HEK293 (cell line): ENCODE results near the gene IBA57.

Experiments
- CTCF ChIA-PET: fragments of 350-600 bp; formaldehyde crosslinking; extraction: SDS; loops from one replicate; lab custom pipeline; 2021; ENCODE audit warnings: antibody characterized with exemption; lab: Yijun Ruan, JAX
- POLR2A ChIA-PET: fragments of 300-600 bp; formaldehyde crosslinking; extraction: SDS; loops from one replicate; lab custom pipeline; 2020; ENCODE audit warnings: antibody characterized with exemption, inconsistent platforms; lab: Yijun Ruan, JAX
- H3K27ac ChIP-seq: fragments of 200-500 bp; sonication (Bioruptor generic); 2 replicates; pipeline ENCODE4 v1.5.1; 2014; ENCODE audit warnings: low read depth, low read length, control low read depth, inconsistent platforms; ENCODE audit errors: extremely low read depth
- H3K36me3 ChIP-seq, 2 experiments: fragments of 200-500 bp in 1 of 2; sonication (Bioruptor generic) in 1 of 2; 1 replicate in 1 of 2; 2 replicates in 1 of 2; pipeline ENCODE4 v1.5.1; 2014 to 2017; ENCODE audit warnings: inconsistent platforms in 2 of 2, low read length in 2 of 2; ENCODE audit not compliant: control insufficient read depth in 2 of 2, insufficient read depth in 1 of 2
- H3K4me1 ChIP-seq: fragments of 200-500 bp; sonication (Bioruptor generic); 2 replicates; pipeline ENCODE4 v1.5.1; 2014; ENCODE audit warnings: mild to moderate bottlenecking, low read length, inconsistent platforms; ENCODE audit not compliant: control insufficient read depth, insufficient read depth
- H3K4me3 ChIP-seq: 2 replicates; pipeline ENCODE4 v1.5.1; 2011; ENCODE audit warnings: low read depth, mild to moderate bottlenecking, control low read depth, low read length, moderate library complexity
- H3K9me3 ChIP-seq: fragments of 200-500 bp; sonication (Bioruptor generic); 2 replicates; pipeline ENCODE4 v1.5.1; 2014; ENCODE audit warnings: low read depth, low read length, inconsistent platforms; ENCODE audit not compliant: control insufficient read depth, insufficient read depth
- CTCF ChIP-seq: fragments of 450-650 bp; formaldehyde crosslinking; IDR thresholded peaks from 2 replicates; pipeline ENCODE4 v1.5.1; 2016; ENCODE audit warnings: missing biosample characterization, missing genetic modification characterization
- GLI4 ChIP-seq: fragments of 450-650 bp; formaldehyde crosslinking; IDR thresholded peaks from 2 replicates; pipeline ENCODE4 v1.5.1; 2016; ENCODE audit warnings: missing biosample characterization, missing genetic modification characterization
- GLIS2 ChIP-seq: fragments of 450-650 bp; formaldehyde crosslinking; IDR thresholded peaks from 2 replicates; pipeline ENCODE4 v1.5.1; 2016; ENCODE audit warnings: missing biosample characterization, missing genetic modification characterization
- HOXA7 ChIP-seq: sonication (generic); formaldehyde crosslinking; IDR thresholded peaks from 2 replicates; pipeline ENCODE4 v1.8.1; 2022; ENCODE audit warnings: missing genetic modification reagents, borderline replicate concordance
- KLF8 ChIP-seq: fragments of 450-650 bp; formaldehyde crosslinking; IDR thresholded peaks from 2 replicates; pipeline ENCODE4 v1.5.1; 2016; ENCODE audit warnings: missing biosample characterization, missing genetic modification characterization
- OVOL3 ChIP-seq: fragments of 450-650 bp; formaldehyde crosslinking; IDR thresholded peaks from 2 replicates; pipeline ENCODE4 v1.5.1; 2016; ENCODE audit warnings: missing biosample characterization, missing genetic modification characterization
- SETDB1 ChIP-seq: IDR thresholded peaks from one replicate; pipeline ENCODE4 v1.6.1; 2017; ENCODE audit warnings: mild to moderate bottlenecking, low read length, moderate library complexity, mixed read lengths; ENCODE audit not compliant: insufficient read length
- SP2 ChIP-seq: fragments of 450-650 bp; formaldehyde crosslinking; IDR thresholded peaks from 2 replicates; pipeline ENCODE4 v1.5.1; 2016; ENCODE audit warnings: missing biosample characterization, missing genetic modification characterization
- TSHZ1 ChIP-seq: fragments of 450-650 bp; formaldehyde crosslinking; IDR thresholded peaks from 2 replicates; pipeline ENCODE4 v1.5.1; 2016; ENCODE audit warnings: missing biosample characterization, missing genetic modification characterization, borderline replicate concordance
- ZBTB48 ChIP-seq: fragments of 450-650 bp; formaldehyde crosslinking; IDR thresholded peaks from 2 replicates; pipeline ENCODE4 v1.5.1; 2016; ENCODE audit warnings: missing biosample characterization, missing genetic modification characterization
- ZNF121 ChIP-seq: fragments of 450-650 bp; formaldehyde crosslinking; IDR thresholded peaks from 2 replicates; pipeline ENCODE4 v1.5.1; 2016; ENCODE audit warnings: missing biosample characterization, missing genetic modification characterization
- ZNF132 ChIP-seq: fragments of 450-650 bp; formaldehyde crosslinking; IDR thresholded peaks from 2 replicates; pipeline ENCODE4 v1.5.1; 2017; ENCODE audit warnings: missing biosample characterization, missing genetic modification characterization, borderline replicate concordance
- ZNF175 ChIP-seq: fragments of 450-650 bp; formaldehyde crosslinking; IDR thresholded peaks from 2 replicates; pipeline ENCODE4 v1.5.1; 2016; ENCODE audit warnings: missing biosample characterization, missing genetic modification characterization
- ZNF23 ChIP-seq: fragments of 450-650 bp; formaldehyde crosslinking; IDR thresholded peaks from 2 replicates; pipeline ENCODE4 v1.5.1; 2016; ENCODE audit warnings: missing biosample characterization, missing genetic modification characterization, borderline replicate concordance
- ZNF24 ChIP-seq: fragments of 450-650 bp; formaldehyde crosslinking; IDR thresholded peaks from 2 replicates; pipeline ENCODE4 v1.5.1; 2016; ENCODE audit warnings: missing biosample characterization, missing genetic modification characterization
- ZNF26 ChIP-seq: fragments of 450-650 bp; formaldehyde crosslinking; IDR thresholded peaks from 2 replicates; pipeline ENCODE4 v1.5.1; 2016; ENCODE audit warnings: missing biosample characterization, missing genetic modification characterization
- ZNF302 ChIP-seq: fragments of 450-650 bp; formaldehyde crosslinking; IDR thresholded peaks from 2 replicates; pipeline ENCODE4 v1.5.1; 2016; ENCODE audit warnings: missing biosample characterization, missing genetic modification characterization, low read depth
- ZNF362 ChIP-seq: fragments of 450-650 bp; formaldehyde crosslinking; IDR thresholded peaks from 2 replicates; pipeline ENCODE4 v1.5.1; 2016; ENCODE audit warnings: missing biosample characterization, missing genetic modification characterization
- ZNF488 ChIP-seq: fragments of 450-650 bp; formaldehyde crosslinking; IDR thresholded peaks from 2 replicates; pipeline ENCODE4 v1.5.1; 2016; ENCODE audit warnings: missing biosample characterization, missing genetic modification characterization
- ZNF654 ChIP-seq: fragments of 450-650 bp; formaldehyde crosslinking; IDR thresholded peaks from 2 replicates; pipeline ENCODE4 v1.5.1; 2016; ENCODE audit warnings: low read depth, missing biosample characterization, missing genetic modification characterization
- ZNF704 ChIP-seq: fragments of 450-650 bp; formaldehyde crosslinking; IDR thresholded peaks from 2 replicates; pipeline ENCODE4 v1.5.1; 2016; ENCODE audit warnings: missing biosample characterization, missing genetic modification characterization
- ZNF837 ChIP-seq: fragments of 450-650 bp; formaldehyde crosslinking; IDR thresholded peaks from 2 replicates; pipeline ENCODE4 v1.5.1; 2016; ENCODE audit warnings: missing biosample characterization, missing genetic modification characterization
- ZSCAN16 ChIP-seq: fragments of 450-650 bp; formaldehyde crosslinking; IDR thresholded peaks from 2 replicates; pipeline ENCODE4 v1.5.1; 2016; ENCODE audit warnings: missing biosample characterization, missing genetic modification characterization

The IBA57 gene

GRCh38 chr1:228180271-228180958 lies 14.8 kb downstream of the IBA57 start:
- Histone ChIP-seq H3K4me3 (no peak overlapping the region), H3K4me1 (no peaks in the 10 kb centered on the region), H3K9me3 (no peaks in the 10 kb centered on the region), H3K27ac (no peak overlapping the region), H3K36me3 (no peaks in the 10 kb centered on the region)
- ChIA-PET POLR2A (interaction anchor here (0.6 kb wide), 1 partner anchor 1476 kb away, joined by 3 read pairs; no protein-coding TSS in a partner anchor), CTCF (interaction anchor here (0.6 to 2.0 kb wide), 7 partner anchors 9 to 1437 kb away, joined by 3 to 9 read pairs (median 5); partner anchors contain the start of gene IBA57)
- no peak for TF ChIP-seq SP2 (tag by site-specific recombination)
- no peak for TF ChIP-seq ZNF488 (tag by site-specific recombination)
- no peak for TF ChIP-seq ZNF654
- TF ChIP-seq HOXA7, result no peak
- no peak for TF ChIP-seq TSHZ1 (tag by site-specific recombination)
- TF ChIP-seq CTCF (tag by site-specific recombination), result 0 out of 2 replicates have a peak, but pooled peaks have one; percentile 13
- no peak for TF ChIP-seq GLI4 (tag by site-specific recombination)
- TF ChIP-seq ZNF704 (tag by site-specific recombination), result no peak
- TF ChIP-seq ZNF23, result no peak
- peak; percentile 86 for TF ChIP-seq ZNF362
- TF ChIP-seq ZNF26 (tag by site-specific recombination), result no peak
- no peak for TF ChIP-seq ZNF837
- TF ChIP-seq ZNF302, result no peak
- no peak for TF ChIP-seq ZNF132
- peak; percentile 50 for TF ChIP-seq SETDB1
- TF ChIP-seq ZNF24, result no peak
- TF ChIP-seq ZSCAN16 (tag by site-specific recombination), result no peak
- TF ChIP-seq ZNF121 (tag by site-specific recombination), result no peak
- no peak for TF ChIP-seq ZBTB48 (tag by site-specific recombination)
- TF ChIP-seq ZNF175 (tag by site-specific recombination), result no peak
- TF ChIP-seq OVOL3, result no peak
- no peak for TF ChIP-seq GLIS2 (tag by site-specific recombination)
- 0 out of 2 replicates have a peak, but pooled peaks have one; percentile 8 for TF ChIP-seq KLF8
